GM12801 (cell line): ENCODE results near the gene REPS2.

Experiments
- TF ChIP-seq, protein P1 (sequence below): IDR thresholded peaks from one replicate; pipeline ENCODE4 v1.5.1; 2011; ENCODE audit warnings: control low read depth; ENCODE audit not compliant: insufficient read length; ENCODE audit errors: extremely low read depth

REPS2 gene

DNA sequence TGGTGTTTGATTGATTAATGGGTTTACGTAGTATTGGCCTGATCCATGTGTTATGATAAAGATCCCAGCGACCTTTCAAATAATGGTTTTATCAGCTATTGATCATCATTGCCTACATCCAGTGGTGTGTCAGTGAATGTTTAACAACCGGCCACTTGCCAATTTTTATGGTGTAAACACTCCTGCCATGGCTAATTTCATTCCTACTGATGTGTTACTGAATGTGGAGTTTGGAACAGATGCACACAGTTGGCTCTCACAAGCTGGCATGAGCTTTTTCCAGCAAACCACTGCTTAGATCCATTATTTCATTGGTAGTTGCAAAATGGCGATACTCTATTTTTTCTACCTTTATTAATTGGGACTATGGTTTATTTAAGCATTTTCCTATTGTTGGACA lies 139.9 kb downstream of the REPS2 start:
- TF ChIP-seq, protein P1, sequence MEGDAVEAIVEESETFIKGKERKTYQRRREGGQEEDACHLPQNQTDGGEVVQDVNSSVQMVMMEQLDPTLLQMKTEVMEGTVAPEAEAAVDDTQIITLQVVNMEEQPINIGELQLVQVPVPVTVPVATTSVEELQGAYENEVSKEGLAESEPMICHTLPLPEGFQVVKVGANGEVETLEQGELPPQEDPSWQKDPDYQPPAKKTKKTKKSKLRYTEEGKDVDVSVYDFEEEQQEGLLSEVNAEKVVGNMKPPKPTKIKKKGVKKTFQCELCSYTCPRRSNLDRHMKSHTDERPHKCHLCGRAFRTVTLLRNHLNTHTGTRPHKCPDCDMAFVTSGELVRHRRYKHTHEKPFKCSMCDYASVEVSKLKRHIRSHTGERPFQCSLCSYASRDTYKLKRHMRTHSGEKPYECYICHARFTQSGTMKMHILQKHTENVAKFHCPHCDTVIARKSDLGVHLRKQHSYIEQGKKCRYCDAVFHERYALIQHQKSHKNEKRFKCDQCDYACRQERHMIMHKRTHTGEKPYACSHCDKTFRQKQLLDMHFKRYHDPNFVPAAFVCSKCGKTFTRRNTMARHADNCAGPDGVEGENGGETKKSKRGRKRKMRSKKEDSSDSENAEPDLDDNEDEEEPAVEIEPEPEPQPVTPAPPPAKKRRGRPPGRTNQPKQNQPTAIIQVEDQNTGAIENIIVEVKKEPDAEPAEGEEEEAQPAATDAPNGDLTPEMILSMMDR: no peak

DNA sequence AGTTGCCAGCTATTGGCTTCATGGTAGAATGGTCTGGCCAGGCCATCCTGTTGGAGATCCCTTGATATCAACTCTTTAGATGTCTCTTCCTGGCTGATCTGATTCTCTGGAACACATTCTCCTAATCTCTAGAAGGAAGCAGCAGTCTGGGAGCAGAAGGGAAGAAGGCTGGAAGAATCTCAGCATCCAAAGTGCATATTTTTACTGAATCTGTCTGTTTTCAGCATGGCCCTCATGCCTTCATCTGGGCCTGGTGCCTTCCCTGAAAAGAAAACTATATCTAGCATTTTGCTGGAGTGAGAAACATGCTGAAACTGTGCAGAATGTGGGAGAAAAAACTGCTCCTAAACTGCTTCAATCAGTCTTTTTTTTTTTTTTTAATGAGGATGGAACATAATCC lies 148.7 kb downstream of the REPS2 start:
- TF ChIP-seq, protein P1: no peak

DNA sequence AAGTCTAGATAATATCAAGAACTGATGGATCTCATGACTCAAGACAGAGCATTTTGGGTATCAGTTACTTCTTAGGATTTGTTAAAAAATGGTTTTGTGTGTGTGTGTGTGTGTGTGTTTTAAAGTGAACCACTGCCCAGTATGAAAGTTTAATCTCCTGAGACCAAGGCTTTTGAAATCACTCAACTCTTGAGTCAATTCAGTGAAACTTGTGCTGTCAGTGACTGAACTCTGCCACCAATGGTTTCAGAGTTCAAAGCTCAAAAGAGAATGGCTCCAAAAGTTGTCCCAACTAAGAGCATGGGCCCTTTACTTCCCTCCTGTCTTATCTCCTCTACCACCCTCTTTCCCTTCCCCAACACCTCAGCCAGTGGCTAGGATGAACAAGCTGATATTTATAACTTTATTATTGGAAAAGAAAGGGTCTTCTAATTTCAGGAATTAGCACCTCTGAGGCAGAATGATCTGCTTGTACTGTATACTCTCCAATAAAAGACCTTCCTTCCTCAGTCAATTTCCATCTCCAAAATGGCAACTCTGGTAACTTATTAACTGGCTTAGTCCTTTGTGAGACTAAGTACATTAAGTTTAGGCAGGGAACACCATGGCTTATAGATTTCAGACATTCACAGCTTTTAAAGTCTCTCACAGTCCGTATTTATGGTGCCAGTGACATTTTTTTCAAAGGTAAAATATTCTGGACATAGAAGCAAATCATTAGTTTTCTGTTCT lies 152.2 kb downstream of the REPS2 start:
- TF ChIP-seq, protein P1: no peak

DNA sequence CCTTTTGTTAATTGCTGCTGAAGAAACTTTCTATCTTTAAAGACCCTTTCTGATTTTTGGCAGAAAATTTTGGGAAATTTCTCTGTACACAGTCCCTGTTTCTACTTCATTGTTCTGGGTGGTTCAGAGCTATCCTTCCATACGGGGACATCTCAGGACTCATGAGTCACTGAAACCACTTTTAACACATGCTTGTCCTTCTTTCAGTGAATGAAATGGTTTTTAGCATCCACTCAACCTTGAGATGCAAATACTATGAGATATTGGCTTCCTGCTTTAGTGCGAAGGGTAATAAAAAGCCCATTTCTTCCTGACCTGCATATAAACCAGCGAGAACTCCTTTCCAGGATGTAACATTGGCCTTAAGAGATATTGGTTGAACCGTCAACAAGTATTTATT lies 158.0 kb downstream of the REPS2 start:
- TF ChIP-seq, protein P1: no peak

DNA sequence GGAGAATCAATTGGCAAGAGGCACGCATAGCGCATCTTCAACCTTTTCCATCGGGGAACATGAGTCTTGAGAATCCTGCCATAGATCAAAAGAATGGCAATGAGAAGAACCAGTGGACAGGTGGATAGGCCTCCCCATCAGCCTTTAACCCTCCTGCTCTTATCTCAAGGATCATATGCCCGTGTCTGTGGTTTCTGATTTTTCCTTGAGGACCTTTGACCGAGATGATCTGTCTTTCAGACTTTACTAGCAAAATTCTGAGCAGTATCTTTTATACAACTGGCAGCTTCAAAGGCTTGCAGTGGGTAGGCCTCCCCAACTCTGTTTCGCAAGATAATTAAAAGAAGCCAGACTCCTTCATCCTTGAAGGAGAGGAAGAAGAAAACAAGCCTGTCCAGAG lies 174.4 kb downstream of the REPS2 start:
- TF ChIP-seq, protein P1: no peak

DNA sequence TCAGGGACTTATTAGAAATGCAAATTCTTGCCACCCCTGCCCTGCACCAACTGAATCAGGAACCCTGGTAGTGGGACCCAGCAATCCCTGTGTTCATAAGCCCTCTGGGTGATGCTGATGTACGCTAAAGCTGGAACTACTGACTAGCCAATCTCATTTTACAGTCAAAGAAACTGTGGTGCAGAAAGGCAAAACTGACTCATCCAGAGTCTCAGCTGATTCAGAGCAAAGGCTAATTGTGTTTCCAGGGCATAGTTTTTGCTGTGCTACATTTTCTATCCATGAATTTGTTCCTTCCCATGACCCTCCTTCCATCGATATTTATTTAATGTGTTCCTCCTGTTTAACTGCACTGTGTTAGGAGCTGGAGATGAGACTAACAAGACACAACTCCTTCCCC lies 207.5 kb downstream of the REPS2 start:
- TF ChIP-seq, protein P1: no peak

DNA sequence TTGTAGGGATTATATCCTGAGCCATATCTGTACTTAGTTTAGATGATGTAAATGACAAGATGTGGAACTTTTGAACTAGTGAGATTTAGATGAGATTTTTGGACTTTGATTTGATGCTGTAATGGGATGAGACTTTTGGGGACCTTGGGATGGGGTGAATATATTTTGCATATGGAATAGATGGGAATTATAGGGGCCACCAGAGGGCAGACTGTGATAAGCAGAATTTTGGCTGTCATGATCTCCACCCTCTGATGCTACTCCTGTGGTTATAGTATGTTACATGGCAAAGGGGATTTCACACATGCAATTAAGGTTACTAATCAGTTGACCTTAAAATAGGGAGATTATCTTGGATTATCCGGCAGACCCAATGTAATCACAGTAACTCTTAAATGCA lies 214.5 kb downstream of the REPS2 start:
- TF ChIP-seq, protein P1: no peak
